GM12878 (cell line): Measurements from ENCODE around the gene TMEM181. TPM values are rescaled to one million over a fixed set of nuclear protein-coding genes. Genes with fewer than 3 reads are reported as not detected.

Source experiments
- ASH2L ChIP-seq: fragments of 300-600, 200-600 bp; sonication (generic); IDR thresholded peaks from 2 replicates; pipeline ENCODE4 v1.6.1; 2017; ENCODE audit warnings: low read depth, mild to moderate bottlenecking, borderline replicate concordance
- BCL3 ChIP-seq: IDR thresholded peaks from 2 replicates; pipeline ENCODE4 v1.6.1; 2011; ENCODE audit warnings: borderline replicate concordance, low read depth, mild to moderate bottlenecking, moderate library complexity, low read length; ENCODE audit not compliant: insufficient read depth, poor library complexity, severe bottlenecking
- CREM ChIP-seq: IDR thresholded peaks from 2 replicates; pipeline ENCODE4 v1.6.1; 2014; ENCODE audit warnings: antibody characterized with exemption, low read depth
- E4F1 ChIP-seq: fragments of 450-650 bp; IDR thresholded peaks from 2 replicates; pipeline ENCODE4 v1.6.1; 2018; ENCODE audit warnings: borderline replicate concordance, mild to moderate bottlenecking; ENCODE audit not compliant: partially characterized antibody
- FOXK2 ChIP-seq: fragments of 450-650 bp; IDR thresholded peaks from 2 replicates; pipeline ENCODE4 v1.6.1; 2017; ENCODE audit warnings: mild to moderate bottlenecking, moderate library complexity
- GABPA ChIP-seq: IDR thresholded peaks from 2 replicates; pipeline ENCODE4 v1.6.1; 2014; ENCODE audit warnings: antibody characterized with exemption, low read depth, mild to moderate bottlenecking, inconsistent platforms
- HSF1 ChIP-seq: fragments of 150-350 bp; IDR thresholded peaks from 2 replicates; pipeline ENCODE4 v1.6.1; 2014; ENCODE audit warnings: mild to moderate bottlenecking, low read depth, low read length
- IKZF1 ChIP-seq: fragments of 450-650 bp; conservative IDR thresholded peaks from 2 replicates; pipeline ENCODE4 v1.6.1; 2017; ENCODE audit warnings: antibody characterized with exemption, mild to moderate bottlenecking
- IRF3 ChIP-seq: fragments of 450-650 bp; IDR thresholded peaks from 2 replicates; pipeline ENCODE4 v1.6.1; 2014; ENCODE audit warnings: mild to moderate bottlenecking
- MYC ChIP-seq: IDR thresholded peaks from 2 replicates; pipeline ENCODE4 v1.6.1; 2011; ENCODE audit warnings: mild to moderate bottlenecking, low read length, moderate library complexity, inconsistent platforms; ENCODE audit not compliant: insufficient read depth, insufficient replicate concordance, insufficient read length, severe bottlenecking
- NKRF ChIP-seq: fragments of 450-650 bp; conservative IDR thresholded peaks from 2 replicates; pipeline ENCODE4 v1.6.1; 2017; ENCODE audit warnings: mild to moderate bottlenecking, moderate library complexity
- NRF1 ChIP-seq: conservative IDR thresholded peaks from 2 replicates; pipeline ENCODE4 v1.6.1; 2011; ENCODE audit warnings: mild to moderate bottlenecking, low read depth, low read length, improper control_type of control experiment
- POLR2AphosphoS5 ChIP-seq: IDR thresholded peaks from 2 replicates; pipeline ENCODE4 v1.6.1; 2011; ENCODE audit warnings: mild to moderate bottlenecking, low read length, inconsistent platforms
- SMARCA5 ChIP-seq: fragments of 450-650 bp; IDR thresholded peaks from 2 replicates; pipeline ENCODE4 v1.6.1; 2017; ENCODE audit warnings: mild to moderate bottlenecking
- SPI1 ChIP-seq: IDR thresholded peaks from 2 replicates; pipeline ENCODE4 v1.6.1; 2011; ENCODE audit warnings: low read depth, mild to moderate bottlenecking, low read length, moderate library complexity, borderline replicate concordance; ENCODE audit not compliant: insufficient read depth
- USF2 ChIP-seq: IDR thresholded peaks from 2 replicates; pipeline ENCODE4 v1.6.1; 2011; ENCODE audit warnings: low read depth, low read length, improper control_type of control experiment, borderline replicate concordance
- WRNIP1 ChIP-seq: IDR thresholded peaks from 2 replicates; pipeline ENCODE4 v1.6.1; 2011; ENCODE audit warnings: low read depth, low read length, improper control_type of control experiment, borderline replicate concordance
- YBX1 ChIP-seq: fragments of 450-650 bp; IDR thresholded peaks from 2 replicates; pipeline ENCODE4 v1.6.1; 2016; ENCODE audit warnings: antibody characterized with exemption
- polyA plus RNA-seq, 11 experiments: library from polyadenylated mRNA; depleted of rRNA in 4 of 11; unstranded in 6 of 11; stranded (reverse) in 5 of 11; fragments of >200 nt; fragmentation: Nextera tagmentation in 4 of 11; fragmentation: Illumina TruSeq in 1 of 11; extraction: Ambion mirVana in 4 of 11; extraction: Trizol in 1 of 11; gene quantifications; 1 replicate in 1 of 11; 2 replicates in 10 of 11; pipeline versions ENCODE4 v1.2.1 to v1.2.3, GENCODE V29; 2011 to 2016; ENCODE audit warnings: inconsistent platforms in 2 of 11, missing spikeins in 2 of 11, low read depth in 1 of 11
- total RNA-seq, 4 experiments: library from RNA; depleted of rRNA in 3 of 4; stranded (reverse); fragments of >200 nt in 3 of 4; fragmentation: Illumina TruSeq in 1 of 4; extraction: Trizol in 1 of 4; gene quantifications; 2 replicates each; pipeline versions ENCODE4 v1.2.1 to v1.2.3, GENCODE V29; 2013 to 2021

TMEM181 gene
- total and polyA plus RNA-seq, 10 of the 15 experiments (the other 5 are each of a cell fraction or from before 2014, with no cell fraction given): 1.5 to 7.9 (median 5.2) TPM

- TF ChIP-seq SPI1 (no peak), FOXK2 (no peak), E4F1 (no peak), NRF1 (no peak), MYC (no peak), CREM (peak; percentile 90), ASH2L (no peak), WRNIP1 (no peak), BCL3 (peak; percentile 81), POLR2AphosphoS5 (no peak), YBX1 (no peak), IRF3 (no peak), IKZF1 (peak; percentile 96), USF2 (no peak), HSF1 (no peak), SMARCA5 (no peak), GABPA (peak; percentile 70), NKRF (no peak)
Measured at GRCh38 chr6:158648682-158649131, 88.8 kb downstream of the TMEM181 start (continued).
